K562 (cell line): Measurements from ENCODE around the gene EVI5L. TPM values are rescaled to one million over a fixed set of nuclear protein-coding genes. Genes with fewer than 3 reads are reported as not detected.

ENCODE experiments used
- ATAC-seq: fragments of 200-7000 bp; cut with Tn5 transposase; 3 replicates; pipeline ENCODE4 v1.9.1; 2020; ENCODE audit warnings: moderate library complexity
- BruUV-seq: library from RNA; stranded (reverse); fragments of 400-500 nt; replicated peaks from 2 replicates; lab custom pipeline; 2021; lab: Mats Ljungman, UMichigan
- CTCF ChIA-PET: fragments of 300-600 bp; formaldehyde crosslinking; extraction: SDS; loops from one replicate; lab custom pipeline; 2021; ENCODE audit warnings: low intra/inter-chr PET ratio; lab: Yijun Ruan, JAX
- POLR2A ChIA-PET: fragments of 300-600, 350-650 bp; sonication (Branson Sonifier 250); formaldehyde crosslinking; extraction: SDS; loops from one replicate; lab custom pipeline; 2021; ENCODE audit warnings: antibody characterized with exemption, inconsistent platforms; lab: Yijun Ruan, JAX
- DNase-seq, 4 experiments: peaks; one replicate each; pipeline versions ENCODE4 v3.0.0 to v3.0.0-alpha.2; 2011 to 2018; ENCODE audit warnings: low spot score in 3 of 4, mixed read lengths in 3 of 4; ENCODE audit errors: extremely low read depth in 1 of 4
- FAIRE-seq: peaks from 2 replicates; lab custom pipeline; 2011; peaks lifted over from hg19 to GRCh38; lab: Jason Lieb, UNC
- H2AFZ ChIP-seq: 2 replicates; pipeline ENCODE4 v1.6.0; 2011; ENCODE audit warnings: low read depth, low read length, control low read depth, inconsistent platforms
- H3K27ac ChIP-seq: fragments of 200-600 bp; 3 replicates; pipeline ENCODE4 v1.8.0; 2011; ENCODE audit warnings: low read depth, mild to moderate bottlenecking, control low read depth, inconsistent platforms, low read length, moderate library complexity, mixed read lengths; ENCODE audit errors: extremely low read depth
- H3K27me3 ChIP-seq, 2 experiments: fragments of 300-600 bp in 1 of 2; 2 replicates in 1 of 2; 3 replicates in 1 of 2; pipeline versions ENCODE4 v1.6.0 to v1.8.0; 2011; ENCODE audit warnings: inconsistent platforms in 2 of 2, low read length in 2 of 2, mild to moderate bottlenecking in 1 of 2, mixed read lengths in 1 of 2, moderate library complexity in 1 of 2; ENCODE audit not compliant: control insufficient read depth in 2 of 2, insufficient read depth in 2 of 2
- H3K36me3 ChIP-seq: fragments of 300-600 bp; 3 replicates; pipeline ENCODE4 v1.8.0; 2011; ENCODE audit warnings: mild to moderate bottlenecking, low read length, inconsistent platforms; ENCODE audit not compliant: control insufficient read depth, insufficient read depth
- H3K4me1 ChIP-seq, 2 experiments: fragments of 200-600 bp in 1 of 2; replicated peaks in 1 of 2; 2 replicates in 1 of 2; 3 replicates in 1 of 2; pipeline versions ENCODE4 v1.5.1 to v1.8.0; 2011; ENCODE audit warnings: inconsistent platforms in 2 of 2, low read length in 2 of 2, mild to moderate bottlenecking in 1 of 2, mixed read lengths in 1 of 2, moderate library complexity in 1 of 2; ENCODE audit not compliant: control insufficient read depth in 2 of 2, insufficient read depth in 2 of 2
- H3K4me2 ChIP-seq: 2 replicates; pipeline ENCODE4 v1.6.1; 2011; ENCODE audit warnings: low read length, control low read depth, inconsistent platforms, mixed read lengths; ENCODE audit not compliant: insufficient read depth
- H3K4me3 ChIP-seq: fragments of 200-600 bp; sonication (generic), shearing (Covaris generic); 2 replicates; pipeline ENCODE4 v1.5.1; 2016; ENCODE audit warnings: control low read depth, inconsistent platforms
- H3K79me2 ChIP-seq: fragments of 200-600 bp; 3 replicates; pipeline ENCODE4 v1.8.0; 2011; ENCODE audit warnings: low read length, inconsistent platforms; ENCODE audit not compliant: control insufficient read depth, insufficient read depth
- H3K9ac ChIP-seq, 2 experiments: 2 replicates each; pipeline versions ENCODE4 v1.6.0 to v1.6.1; 2011; ENCODE audit warnings: low read depth in 2 of 2, low read length in 2 of 2, control low read depth in 1 of 2, inconsistent platforms in 1 of 2, mild to moderate bottlenecking in 1 of 2, mixed read lengths in 1 of 2; ENCODE audit not compliant: insufficient read depth in 1 of 2
- H3K9me1 ChIP-seq: one replicate; pipeline ENCODE4 v1.6.0; 2011; ENCODE audit warnings: inconsistent platforms, mild to moderate bottlenecking, low read length, moderate library complexity; ENCODE audit not compliant: control insufficient read depth, insufficient read depth
- H3K9me3 ChIP-seq: replicated peaks from 2 replicates; pipeline ENCODE4 v1.5.1; 2011; ENCODE audit warnings: low read depth, low read length, inconsistent platforms; ENCODE audit not compliant: control insufficient read depth, insufficient read depth
- H4K20me1 ChIP-seq: replicated peaks from 2 replicates; pipeline ENCODE4 v1.6.1; 2011; ENCODE audit warnings: low read length, inconsistent platforms, mixed read lengths; ENCODE audit not compliant: control insufficient read depth, insufficient read depth
- ARNT ChIP-seq, 2 experiments: fragments of 450-650 bp; IDR thresholded peaks; 2 replicates each; pipeline ENCODE4 v1.6.1; 2016; ENCODE audit warnings: mild to moderate bottlenecking in 1 of 2
- CHCHD3 ChIP-seq: fragments of 250-450 bp; sonication (Bioruptor Pico); IDR thresholded peaks from 2 replicates; pipeline ENCODE4 v2.1.2; 2022; ENCODE audit warnings: mild to moderate bottlenecking
- HOMEZ ChIP-seq: fragments of 250-450 bp; sonication (Bioruptor Pico); IDR thresholded peaks from 2 replicates; pipeline ENCODE4 v1.4.0; 2020; ENCODE audit warnings: mild to moderate bottlenecking, moderate library complexity
- POLR3A ChIP-seq: IDR thresholded peaks from 2 replicates; pipeline ENCODE4 v1.6.1; 2011; ENCODE audit warnings: borderline replicate concordance, mild to moderate bottlenecking, moderate library complexity; ENCODE audit not compliant: insufficient read length, insufficient read depth; ENCODE audit errors: extremely low read depth
- PRMT5 ChIP-seq: sonication (generic); formaldehyde crosslinking; IDR thresholded peaks from 2 replicates; pipeline ENCODE4 v1.5.0; 2020; ENCODE audit warnings: missing genetic modification reagents
- RCOR1 ChIP-seq, 2 experiments: IDR thresholded peaks; 2 replicates each; pipeline ENCODE4 v1.6.1; 2012; ENCODE audit warnings: low read depth in 2 of 2, low read length in 2 of 2, borderline replicate concordance in 1 of 2, improper control_type of control experiment in 1 of 2
- SPI1 ChIP-seq: IDR thresholded peaks from 2 replicates; pipeline ENCODE4 v1.6.1; 2011; ENCODE audit warnings: low read depth, low read length, control low read depth, borderline replicate concordance
- TFAP4 ChIP-seq: sonication (generic); formaldehyde crosslinking; IDR thresholded peaks from 2 replicates; pipeline ENCODE4 v1.8.0; 2022; ENCODE audit warnings: missing genetic modification reagents, mild to moderate bottlenecking, moderate library complexity, borderline replicate concordance
- ZBTB1 ChIP-seq: sonication (generic); formaldehyde crosslinking; IDR thresholded peaks from 2 replicates; pipeline ENCODE4 v1.8.1; 2023; ENCODE audit warnings: missing genetic modification reagents, low read depth, mild to moderate bottlenecking, borderline replicate concordance
- ZNF57 ChIP-seq: fragments of 450-650 bp; formaldehyde crosslinking; IDR thresholded peaks from 2 replicates; pipeline ENCODE4 v1.4.0; 2020; ENCODE audit warnings: mild to moderate bottlenecking, moderate library complexity
- ZNF589 ChIP-seq: fragments of 200-800 bp; sonication (Bioruptor generic); IDR thresholded peaks from 2 replicates; pipeline ENCODE4 v1.6.1; 2016; ENCODE audit warnings: low read depth, missing genetic modification characterization, missing compliant biosample characterization
- whole genome bisulfite sequencing: fragments of 100-300 bp; shearing (Covaris generic); methylation state at CpG from one replicate; pipeline ENCODE4 v1.1.6; 2016; ENCODE audit warnings: low coverage, mixed read lengths; ENCODE audit not compliant: insufficient coverage; ENCODE audit errors: missing lambda C conversion rate; 5-methylcytosine and 5-hydroxymethylcytosine counted together
- in situ Hi-C: fragments of 300-500 bp; cut with MboI; formaldehyde crosslinking; loops from 4 replicates; pipeline ENCODE4 v1.15.0; 2018; ENCODE audit warnings: inconsistent platforms, mixed read lengths
- intact Hi-C: fragments of 100-400 bp; cut with micrococcal nuclease; formaldehyde crosslinking; loops from 2 replicates; pipeline ENCODE4 v1.14.2; 2022
- polyA plus RNA-seq, 8 experiments: library from polyadenylated mRNA; depleted of rRNA in 4 of 8; stranded (reverse) in 5 of 8; unstranded in 3 of 8; fragments of >200 nt; fragmentation: Nextera tagmentation in 2 of 8; fragmentation: Illumina TruSeq in 1 of 8; extraction: Ambion mirVana in 2 of 8; extraction: Trizol in 1 of 8; gene quantifications; 2 replicates each; pipeline versions ENCODE4 v1.2.1 to v1.2.3, GENCODE V29; 2011 to 2014; ENCODE audit warnings: inconsistent platforms in 1 of 8, missing spikeins in 1 of 8
- total RNA-seq, 7 experiments: library from RNA; depleted of rRNA in 6 of 7; stranded (reverse); fragments of >200 nt in 6 of 7; fragmentation: Illumina TruSeq in 2 of 7; extraction: Trizol in 2 of 7; gene quantifications; 2 replicates each; pipeline versions ENCODE4 v1.2.1 to v1.2.3, GENCODE V29; 2011 to 2021; ENCODE audit warnings: low replicate concordance in 1 of 7
- TF ChIP-seq, protein P1 (sequence below): sonication (generic); formaldehyde crosslinking; IDR thresholded peaks from 2 replicates; pipeline ENCODE4 v1.8.1; 2023; ENCODE audit warnings: mild to moderate bottlenecking, missing genetic modification reagents
- TF ChIP-seq, protein P2 (sequence below): fragments of 250-450 bp; sonication (Bioruptor Pico); IDR thresholded peaks from 2 replicates; pipeline ENCODE4 v1.4.0; 2020; ENCODE audit warnings: borderline replicate concordance

EVI5L gene
- total and polyA plus RNA-seq, 9 of the 15 experiments (the other 6 are each of a cell fraction or from before 2014, with no cell fraction given): 0.69 to 1.8 (median 1.2) TPM; not detected in 2

DNA sequence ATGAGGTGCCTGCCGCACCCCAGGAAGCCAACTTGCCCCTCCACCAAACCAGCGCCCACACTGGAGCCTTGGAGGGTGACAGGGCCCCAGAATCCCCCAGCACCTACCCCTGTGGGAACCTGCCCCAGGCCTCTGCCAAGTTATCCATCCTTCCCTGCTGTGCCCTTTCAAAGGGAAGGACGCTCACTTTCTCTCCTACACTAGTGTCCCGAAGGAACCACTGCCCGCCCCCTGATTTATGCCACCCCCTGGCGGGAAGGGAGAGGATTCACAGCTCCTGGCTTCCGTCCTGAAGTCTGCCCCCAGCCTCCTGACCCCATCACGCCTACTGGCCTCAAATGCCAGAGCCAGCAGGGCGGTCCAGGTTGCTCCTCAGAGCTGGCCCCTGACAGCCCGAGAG is 1.4 kb downstream of the EVI5L start (continued):
- TF ChIP-seq TFAP4 (CRISPR knock-in tag) (0 out of 2 replicates have a peak, but pooled peaks have one; percentile 18), PRMT5 (no peak), RCOR1 (IDR thresholded peaks at IDR 0.05; ENCODE audit: borderline replicate concordance in 1 of 2, low read depth in 2 of 2, low read length in 2 of 2) (peak in 1 of 2 experiments; percentile 14; a peak in 1 of 4 replicates), SPI1 (peak; percentile 3; the same call in 1 of the 2 replicates)
- TF ChIP-seq, all 486 proteins: peak for 11

GRCh38 chr19:7832009-7832408 is 2.0 kb downstream of the EVI5L start:
- no peak overlapping the region for H3K27ac ChIP-seq
- H3K9ac ChIP-seq: no peak overlapping the region; a peak in 1 of 4 replicates
- intact Hi-C loops: no loop called here
- TF ChIP-seq, protein P1, sequence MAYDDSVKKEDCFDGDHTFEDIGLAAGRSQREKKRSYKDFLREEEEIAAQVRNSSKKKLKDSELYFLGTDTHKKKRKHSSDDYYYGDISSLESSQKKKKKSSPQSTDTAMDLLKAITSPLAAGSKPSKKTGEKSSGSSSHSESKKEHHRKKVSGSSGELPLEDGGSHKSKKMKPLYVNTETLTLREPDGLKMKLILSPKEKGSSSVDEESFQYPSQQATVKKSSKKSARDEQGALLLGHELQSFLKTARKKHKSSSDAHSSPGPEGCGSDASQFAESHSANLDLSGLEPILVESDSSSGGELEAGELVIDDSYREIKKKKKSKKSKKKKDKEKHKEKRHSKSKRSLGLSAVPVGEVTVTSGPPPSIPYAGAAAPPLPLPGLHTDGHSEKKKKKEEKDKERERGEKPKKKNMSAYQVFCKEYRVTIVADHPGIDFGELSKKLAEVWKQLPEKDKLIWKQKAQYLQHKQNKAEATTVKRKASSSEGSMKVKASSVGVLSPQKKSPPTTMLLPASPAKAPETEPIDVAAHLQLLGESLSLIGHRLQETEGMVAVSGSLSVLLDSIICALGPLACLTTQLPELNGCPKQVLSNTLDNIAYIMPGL (CRISPR knock-in tag): no peak
- TF ChIP-seq ZBTB1 (no peak), ZNF57 (no peak), ARNT (IDR thresholded peaks at IDR 0.05) (no peak), ZNF589 (CRISPR knock-in tag) (no peak), POLR3A (no peak), HOMEZ (CRISPR knock-in tag) (no peak), CHCHD3 (CRISPR knock-in tag) (no peak)
- TF ChIP-seq, protein P2, sequence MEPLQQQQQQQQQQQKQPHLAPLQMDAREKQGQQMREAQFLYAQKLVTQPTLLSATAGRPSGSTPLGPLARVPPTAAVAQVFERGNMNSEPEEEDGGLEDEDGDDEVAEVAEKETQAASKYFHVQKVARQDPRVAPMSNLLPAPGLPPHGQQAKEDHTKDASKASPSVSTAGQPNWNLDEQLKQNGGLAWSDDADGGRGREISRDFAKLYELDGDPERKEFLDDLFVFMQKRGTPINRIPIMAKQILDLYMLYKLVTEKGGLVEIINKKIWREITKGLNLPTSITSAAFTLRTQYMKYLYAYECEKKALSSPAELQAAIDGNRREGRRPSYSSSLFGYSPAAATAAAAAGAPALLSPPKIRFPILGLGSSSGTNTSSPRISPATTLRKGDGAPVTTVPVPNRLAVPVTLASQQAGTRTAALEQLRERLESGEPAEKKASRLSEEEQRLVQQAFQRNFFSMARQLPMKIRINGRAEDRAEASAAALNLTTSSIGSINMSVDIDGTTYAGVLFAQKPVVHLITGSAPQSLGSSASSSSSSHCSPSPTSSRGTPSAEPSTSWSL (CRISPR knock-in tag): no peak

More at GRCh38 chr19:7832009-7832408, 2.0 kb downstream of the EVI5L start:
- Histone ChIP-seq H3K4me3 (no peak overlapping the region), H3K4me1 (peaks cover 16 to 42% of the 10 kb centered on the region in 2 experiments; a peak in 4 of 5 replicates), H3K9me3 (no peaks in the 10 kb centered on the region), H4K20me1 (0 out of 2 replicates have a peak, but pooled peaks cover 3% of the 10 kb centered on the region), H3K79me2 (no peaks in the 10 kb centered on the region), H3K9me1 (no peaks in the 10 kb centered on the region), H2AFZ (no peak overlapping the region), H3K4me2 (no peak overlapping the region), H3K27me3 (peaks cover 12 to 13% of the 10 kb centered on the region in 2 experiments; a peak in 4 of 5 replicates), H3K36me3 (no peaks in the 10 kb centered on the region; the same call in 2 of the 3 replicates)
- in situ Hi-C loops: no loop called here
- no peak for FAIRE-seq
- DNase-seq: no peak
- BruUV-seq: no TSS peak
- 71% methylated on average over 17 of the region's 17 CpGs for WGBS
- ChIA-PET CTCF (interaction anchor here (1.0 kb wide), 1 partner anchor 33 kb away, joined by 3 read pairs; no protein-coding TSS in a partner anchor), POLR2A (interaction anchor here (0.6 to 0.8 kb wide), 5 partner anchors 26 to 1460 kb away, joined by 3 read pairs; partner anchors contain the start of gene ALKBH7)
- ATAC-seq: no peak
